OCI-LY3 (cell line): ENCODE data around the gene KLHL12.
"Not testable (repeated sequence)": the region's sequence is repeated elsewhere in the genome, so short reads cannot be mapped to it uniquely, and the experiment has no call there.

ENCODE experiments used
- H2AFZ ChIP-seq: fragments of 200-600, 300-600 bp; shearing (Covaris generic); 2 replicates; pipeline ENCODE4 v1.6.0; 2014; ENCODE audit warnings: antibody characterized with exemption, low read depth, low read length
- H3K27ac ChIP-seq: fragments of 200-600, 300-600 bp; sonication (generic); 2 replicates; pipeline ENCODE4 v1.5.1; 2014; ENCODE audit warnings: mild to moderate bottlenecking, low read length, moderate library complexity, mixed read lengths
- H3K27me3 ChIP-seq: fragments of 200-600, 300-600 bp; sonication (generic); 2 replicates; pipeline ENCODE4 v1.6.1; 2014; ENCODE audit warnings: low read depth, low read length, mixed read lengths
- H3K36me3 ChIP-seq: fragments of 200-600, 300-600 bp; sonication (generic); replicated peaks from 2 replicates; pipeline ENCODE3; 2014; ENCODE audit warnings: low read depth, low read length, mixed read lengths
- H3K4me1 ChIP-seq: fragments of 300-600, 200-600 bp; sonication (generic); 2 replicates; pipeline ENCODE4 v1.6.1; 2014; ENCODE audit warnings: low read length, mixed read lengths
- H3K4me2 ChIP-seq: fragments of 200-600, 300-600 bp; sonication (generic); 2 replicates; pipeline ENCODE4 v1.6.1; 2014; ENCODE audit warnings: low read length, mixed read lengths
- H3K4me3 ChIP-seq: fragments of 300-600, 200-600 bp; sonication (generic); 2 replicates; pipeline ENCODE4 v1.5.1; 2014; ENCODE audit warnings: antibody characterized with exemption, mild to moderate bottlenecking, low read length, moderate library complexity
- H3K79me2 ChIP-seq: fragments of 300-600, 200-600 bp; shearing (Covaris generic); 2 replicates; pipeline ENCODE4 v1.6.1; 2014; ENCODE audit warnings: mild to moderate bottlenecking, low read length, mixed read lengths
- H3K9ac ChIP-seq: fragments of 300-600, 200-600 bp; shearing (Covaris generic); 2 replicates; pipeline ENCODE4 v1.6.0; 2014; ENCODE audit warnings: mild to moderate bottlenecking, low read length, moderate library complexity
- H3K9me3 ChIP-seq: fragments of 200-600, 300-600 bp; shearing (Covaris generic); 2 replicates; pipeline ENCODE4 v1.6.1; 2014; ENCODE audit warnings: low read length, mixed read lengths; ENCODE audit not compliant: insufficient read depth
- H4K20me1 ChIP-seq: fragments of 200-600, 300-600 bp; sonication (generic); 2 replicates; pipeline ENCODE4 v1.6.1; 2016; ENCODE audit warnings: low read length, mixed read lengths; ENCODE audit not compliant: insufficient read depth
- CTCF ChIP-seq: fragments of 200-600, 300-600 bp; sonication (generic); IDR thresholded peaks from 2 replicates; pipeline ENCODE4 v1.5.1; 2014; ENCODE audit warnings: antibody characterized with exemption, low read length, low read depth
- EZH2phosphoT487 ChIP-seq: fragments of 200-600 bp; shearing (Covaris generic); IDR thresholded peaks from 2 replicates; pipeline ENCODE4 v1.6.1; 2018; ENCODE audit warnings: antibody characterized with exemption, mixed run types, low read depth

Gene KLHL12

GRCh38 chr1:202905331-202905730 lies 21.7 kb downstream of the KLHL12 start:
- no peaks in the 10 kb centered on the region for H3K27me3 ChIP-seq
- no peak overlapping the region for H3K4me2 ChIP-seq
- no peaks in the 10 kb centered on the region for H3K9me3 ChIP-seq
- H3K79me2 ChIP-seq: no peaks in the 10 kb centered on the region
- TF ChIP-seq EZH2phosphoT487 (no peak), CTCF (no peak)
- peaks cover 42% of the 10 kb centered on the region for H3K36me3 ChIP-seq
- H3K27ac ChIP-seq: no peak overlapping the region
- H3K9ac ChIP-seq: no peak overlapping the region
- H3K4me1 ChIP-seq: no peaks in the 10 kb centered on the region
- no peak overlapping the region for H3K4me3 ChIP-seq
- no peak overlapping the region for H2AFZ ChIP-seq
- H4K20me1 ChIP-seq: no peaks in the 10 kb centered on the region

DNA sequence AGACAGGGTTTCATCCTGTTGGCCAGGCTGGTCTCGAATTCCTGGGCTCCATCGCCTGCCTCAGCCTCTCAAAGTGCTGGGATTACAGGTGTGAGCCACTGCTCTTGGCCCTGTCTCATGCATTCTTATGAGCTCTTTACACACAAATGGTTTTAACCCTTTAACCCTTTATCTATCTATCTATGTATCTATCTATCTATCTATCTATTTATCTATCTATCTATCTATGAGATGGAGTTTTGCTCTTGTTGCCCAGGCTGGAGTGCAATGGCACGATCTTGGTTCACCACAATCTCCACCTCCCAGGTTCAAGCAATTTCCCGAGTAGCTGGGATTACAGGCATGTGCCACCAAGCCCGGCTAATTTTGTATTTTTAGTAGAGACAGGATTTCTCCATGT lies 23.2 kb downstream of the KLHL12 start:
- H3K36me3 ChIP-seq: peaks cover 37% of the 10 kb centered on the region
- H3K79me2 ChIP-seq, H3K9me3 ChIP-seq, H2AFZ ChIP-seq, H3K27ac ChIP-seq, H4K20me1 ChIP-seq, H3K4me2 ChIP-seq, H3K9ac ChIP-seq, H3K4me1 ChIP-seq, H3K27me3 ChIP-seq, H3K4me3 ChIP-seq: not testable (repeated sequence)

GRCh38 chr1:202901555-202901954 lies 25.5 kb downstream of the KLHL12 start:
- Histone ChIP-seq H2AFZ (no peak overlapping the region), H3K27me3 (no peaks in the 10 kb centered on the region), H3K36me3 (peaks cover 37% of the 10 kb centered on the region), H3K27ac (no peak overlapping the region), H4K20me1 (no peaks in the 10 kb centered on the region), H3K79me2 (no peaks in the 10 kb centered on the region), H3K4me3 (no peak overlapping the region), H3K4me1 (no peaks in the 10 kb centered on the region), H3K4me2 (no peak overlapping the region), H3K9ac (no peak overlapping the region), H3K9me3 (no peaks in the 10 kb centered on the region)
- TF ChIP-seq EZH2phosphoT487 (no peak), CTCF (no peak)

DNA sequence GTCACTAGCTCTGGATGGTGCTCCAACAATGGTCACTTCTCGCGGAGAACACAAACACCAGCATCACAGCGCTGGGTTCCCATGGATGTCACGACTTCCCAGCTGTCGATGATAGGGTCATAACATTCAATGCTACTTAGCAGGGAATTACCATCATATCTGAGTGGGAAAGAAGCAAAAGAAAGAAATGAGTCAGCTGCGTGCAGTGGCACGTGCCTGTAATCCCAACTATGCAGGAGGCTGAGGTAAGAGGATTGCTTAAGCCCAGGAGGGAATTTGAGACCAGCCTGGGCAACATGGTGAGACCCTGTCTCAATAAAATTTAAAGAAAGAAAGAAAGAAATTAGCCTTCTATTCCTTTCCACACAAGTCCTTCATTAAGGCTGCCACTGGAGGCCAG lies 34.5 kb downstream of the KLHL12 start:
- H2AFZ ChIP-seq: no peak overlapping the region
- peaks cover 40% of the 10 kb centered on the region for H3K36me3 ChIP-seq
- no peaks in the 10 kb centered on the region for H4K20me1 ChIP-seq
- peaks cover 3% of the 10 kb centered on the region; the same call in 1 of the 2 replicates for H3K79me2 ChIP-seq
- H3K4me2 ChIP-seq: no peak overlapping the region
- peaks cover 11% of the 10 kb centered on the region for H3K4me1 ChIP-seq
- TF ChIP-seq CTCF: no peak
- no peak for TF ChIP-seq EZH2phosphoT487
- no peak overlapping the region for H3K9ac ChIP-seq
- H3K4me3 ChIP-seq: no peak overlapping the region
- H3K27me3 ChIP-seq: no peaks in the 10 kb centered on the region
- H3K27ac ChIP-seq: no peak overlapping the region
- no peaks in the 10 kb centered on the region for H3K9me3 ChIP-seq

GRCh38 chr1:202890392-202890791 lies 36.6 kb downstream of the KLHL12 start:
- H3K9ac ChIP-seq: no peak overlapping the region
- H3K27ac ChIP-seq: no peak overlapping the region
- H3K36me3 ChIP-seq: peaks cover 29% of the 10 kb centered on the region

More at GRCh38 chr1:202890392-202890791, 36.6 kb downstream of the KLHL12 start:
- H3K9me3 ChIP-seq: no peaks in the 10 kb centered on the region
- peaks cover 3% of the 10 kb centered on the region; the same call in 1 of the 2 replicates for H3K79me2 ChIP-seq
- TF ChIP-seq EZH2phosphoT487 (no peak), CTCF (no peak)
- peaks cover 11% of the 10 kb centered on the region for H3K4me1 ChIP-seq
- no peak overlapping the region for H3K4me3 ChIP-seq
- H4K20me1 ChIP-seq: no peaks in the 10 kb centered on the region
- H2AFZ ChIP-seq: no peak overlapping the region
- H3K27me3 ChIP-seq: no peaks in the 10 kb centered on the region
- H3K4me2 ChIP-seq: no peak overlapping the region
